SK-N-MC (cell line): ENCODE data around the gene ALG14.
"Not testable (repeated sequence)": the region's sequence is repeated elsewhere in the genome, so short reads cannot be mapped to it uniquely, and the experiment has no call there.

Source experiments
- DNase-seq: peaks from one replicate; pipeline ENCODE4 v3.0.0-alpha.2; 2011; ENCODE audit warnings: low read depth, low spot score
- H3K27ac ChIP-seq: fragments of 200-600 bp; sonication (generic); 2 replicates; pipeline ENCODE4 v1.5.1; 2016; ENCODE audit warnings: mixed run types
- H3K36me3 ChIP-seq: fragments of 200-600 bp; sonication (generic); 2 replicates; pipeline ENCODE4 v1.6.1; 2017; ENCODE audit warnings: antibody characterized with exemption, low read length, mixed read lengths; ENCODE audit not compliant: insufficient read depth
- H3K4me3 ChIP-seq: fragments of 200-600 bp; sonication (generic); 2 replicates; pipeline ENCODE4 v1.5.1; 2016
- H3K9ac ChIP-seq: fragments of 200-600 bp; sonication (generic); 2 replicates; pipeline ENCODE4 v1.8.0; 2017; ENCODE audit warnings: mixed run types, mixed read lengths; ENCODE audit not compliant: insufficient read length
- H3K9me3 ChIP-seq: fragments of 200-600 bp; sonication (generic); 2 replicates; pipeline ENCODE4 v1.6.1; 2017; ENCODE audit warnings: low read depth, mild to moderate bottlenecking, antibody characterized with exemption, low read length, moderate library complexity, mixed read lengths
- EZH2 ChIP-seq: fragments of 200-600 bp; sonication (generic); IDR thresholded peaks from one replicate; pipeline ENCODE4 v1.6.1; 2017; ENCODE audit warnings: antibody characterized with exemption
- FOXP2 ChIP-seq: optimal IDR thresholded peaks from 2 replicates; pipeline ENCODE3; 2011; ENCODE audit warnings: mild to moderate bottlenecking, moderate library complexity; ENCODE audit not compliant: insufficient read depth; ENCODE audit errors: extremely low read length, control extremely low read depth
- POLR2AphosphoS5 ChIP-seq: IDR thresholded peaks from 2 replicates; pipeline ENCODE4 v1.6.1; 2012; ENCODE audit warnings: mild to moderate bottlenecking, low read depth, low read length, borderline replicate concordance

The ALG14 gene

DNA sequence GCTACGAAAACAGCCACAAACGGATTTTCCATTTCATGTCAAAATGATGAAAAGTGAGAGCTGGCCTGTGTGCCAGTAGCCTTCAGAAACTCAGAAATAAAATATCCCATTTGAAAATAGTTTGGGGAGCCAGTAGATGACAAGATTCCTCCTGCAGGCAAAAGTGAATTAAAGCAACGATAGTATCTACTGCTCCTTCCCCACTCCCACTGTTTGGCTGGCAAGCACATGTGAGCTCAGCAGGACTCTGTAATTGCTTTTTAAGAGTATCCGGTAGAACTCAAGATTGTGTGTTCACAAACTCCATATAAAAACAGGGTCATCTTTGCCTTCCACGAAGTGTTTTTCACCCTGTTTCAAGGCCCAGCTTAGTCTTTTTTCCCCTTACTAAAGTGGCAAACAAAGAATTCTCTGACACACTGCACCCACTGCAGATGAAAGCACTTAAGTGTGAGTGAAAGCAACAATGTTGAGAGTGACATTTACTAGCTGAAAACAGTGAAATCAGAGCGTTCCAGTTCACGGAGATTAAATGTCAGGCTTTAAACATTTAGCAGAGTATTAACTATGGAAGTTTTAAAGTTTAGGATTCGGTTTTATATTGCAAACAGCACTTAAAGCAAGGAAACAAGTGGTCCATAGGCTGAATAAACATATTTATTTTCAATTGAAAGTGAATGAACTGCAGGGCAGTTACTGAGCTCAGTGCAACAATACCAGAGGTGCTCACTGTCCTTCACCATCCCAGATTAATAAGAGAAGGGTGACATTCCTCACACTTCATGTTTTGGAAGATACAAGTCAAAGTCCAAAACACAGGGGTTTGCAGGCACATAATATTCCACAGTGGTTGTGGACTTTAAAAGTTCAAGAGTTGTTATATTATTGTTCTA lies 70.0 kb downstream of the ALG14 start:
- DNase-seq, result peak; percentile 78
- Histone ChIP-seq H3K36me3 (no peaks in the 10 kb centered on the region), H3K27ac (peak overlapping the region; percentile 88), H3K4me3 (peak overlapping the region; percentile 72), H3K9me3 (no peaks in the 10 kb centered on the region), H3K9ac (peak overlapping the region; percentile 35)
- TF ChIP-seq FOXP2 (no peak), POLR2AphosphoS5 (no peak), EZH2 (no peak)

DNA sequence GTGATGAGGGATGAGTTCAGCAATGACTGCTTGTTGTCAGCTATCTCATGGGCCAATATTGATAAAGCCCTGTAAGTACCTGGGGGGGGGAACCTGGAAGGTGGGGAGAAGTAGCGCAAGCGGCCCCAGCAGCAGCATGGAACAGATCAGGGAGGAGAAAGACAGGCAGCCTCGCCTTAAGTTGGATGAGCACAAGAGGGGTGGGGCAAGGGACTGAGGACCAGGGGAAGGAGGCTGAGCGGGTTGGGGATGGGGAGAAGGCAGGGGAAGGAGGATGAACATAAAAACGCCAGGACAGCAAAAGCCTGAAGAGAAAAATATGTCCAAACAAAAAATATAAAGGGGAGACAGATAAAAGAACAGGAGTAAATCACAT lies 70.6 kb downstream of the ALG14 start:
- Histone ChIP-seq H3K9me3 (no peaks in the 10 kb centered on the region), H3K36me3 (no peaks in the 10 kb centered on the region), H3K27ac (peak overlapping the region; percentile 88; the same call in 1 of the 2 replicates), H3K9ac (no peak overlapping the region), H3K4me3 (peak overlapping the region; percentile 72)
- no peak for DNase-seq
- no peak for TF ChIP-seq FOXP2
- TF ChIP-seq POLR2AphosphoS5, result no peak
- TF ChIP-seq EZH2, result no peak

DNA sequence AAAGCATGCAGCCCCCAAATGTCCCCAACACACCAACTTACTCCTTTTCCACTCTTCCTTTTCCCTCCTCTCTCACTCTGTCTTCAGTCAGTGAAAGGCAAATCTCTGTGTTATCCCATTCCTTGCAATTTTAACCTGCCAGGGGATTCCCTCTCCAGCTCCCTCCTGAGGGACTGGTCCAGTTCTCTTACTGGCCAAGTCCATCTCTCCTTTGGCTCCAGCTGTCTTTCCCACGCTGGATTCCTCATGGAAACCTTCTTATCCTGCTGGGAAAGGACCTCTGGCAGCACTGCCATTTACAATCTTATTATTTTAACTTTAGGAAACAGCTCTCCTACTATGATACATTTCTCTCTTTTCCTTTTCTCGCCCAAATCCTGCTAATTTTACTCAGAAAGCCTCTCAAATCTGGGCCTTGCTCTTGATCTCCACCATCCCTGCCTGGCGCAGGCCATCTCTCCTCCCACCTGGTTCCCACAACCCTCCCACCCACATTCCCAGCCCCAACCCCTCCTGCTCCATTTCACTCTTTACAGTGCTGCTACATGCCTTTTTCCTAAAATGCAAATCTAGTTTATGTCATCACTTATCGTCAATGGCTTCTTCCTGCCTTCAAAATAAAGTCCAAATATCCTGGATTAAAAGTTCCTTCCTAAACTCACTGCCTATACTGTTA lies 73.2 kb downstream of the ALG14 start:
- TF ChIP-seq FOXP2, result no peak
- no peak overlapping the region for H3K27ac ChIP-seq
- no peak for DNase-seq
- H3K4me3 ChIP-seq, result no peak overlapping the region
- no peaks in the 10 kb centered on the region for H3K36me3 ChIP-seq
- H3K9me3 ChIP-seq, result no peaks in the 10 kb centered on the region
- no peak overlapping the region for H3K9ac ChIP-seq

GRCh38 chr1:94998748-94999147 lies 74.0 kb downstream of the ALG14 start:
- H3K9ac ChIP-seq, result no peak overlapping the region
- no peaks in the 10 kb centered on the region for H3K9me3 ChIP-seq
- H3K36me3 ChIP-seq, result no peaks in the 10 kb centered on the region
- H3K4me3 ChIP-seq, result no peak overlapping the region
- no peak for TF ChIP-seq FOXP2
- no peak for TF ChIP-seq EZH2
- no peak for TF ChIP-seq POLR2AphosphoS5
- H3K27ac ChIP-seq, result no peak overlapping the region
- DNase-seq, result no peak

- no peak overlapping the region for H3K27ac ChIP-seq
- no peak for DNase-seq
- no peaks in the 10 kb centered on the region for H3K9me3 ChIP-seq
- no peak overlapping the region for H3K4me3 ChIP-seq
- no peak overlapping the region for H3K9ac ChIP-seq
- H3K36me3 ChIP-seq, result no peaks in the 10 kb centered on the region
- TF ChIP-seq POLR2AphosphoS5 (no peak), EZH2 (no peak), FOXP2 (no peak)
Measured at GRCh38 chr1:94998114-94998513, 74.6 kb downstream of the ALG14 start.

- not testable (repeated sequence) for H3K4me3 ChIP-seq, H3K9ac ChIP-seq, H3K36me3 ChIP-seq, H3K9me3 ChIP-seq, H3K27ac ChIP-seq, DNase-seq
Measured at GRCh38 chr1:94995536-94995935, 77.2 kb downstream of the ALG14 start.

DNA sequence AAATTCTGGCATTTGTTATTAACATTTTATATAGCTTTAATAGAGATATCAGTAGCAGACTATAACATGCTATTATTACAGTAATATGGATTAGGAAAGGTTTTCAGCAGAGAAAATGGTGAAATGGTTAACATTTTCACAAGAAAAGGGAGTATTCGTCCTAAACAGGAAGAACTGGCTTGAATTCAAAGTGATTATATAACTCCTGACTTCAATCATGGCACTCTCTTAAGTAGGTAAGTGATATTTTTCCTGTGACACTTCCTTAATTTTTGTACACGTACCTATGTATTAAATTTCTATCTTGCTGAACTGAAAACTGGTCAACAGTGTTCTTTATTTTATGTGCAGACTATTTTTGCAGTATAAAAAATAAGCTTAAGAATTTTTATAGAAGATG lies 77.9 kb downstream of the ALG14 start:
- Histone ChIP-seq H3K9me3 (no peaks in the 10 kb centered on the region), H3K4me3 (no peak overlapping the region), H3K9ac (no peak overlapping the region), H3K27ac (no peak overlapping the region), H3K36me3 (no peaks in the 10 kb centered on the region)
- no peak for DNase-seq
- no peak for TF ChIP-seq POLR2AphosphoS5
- no peak for TF ChIP-seq FOXP2
- TF ChIP-seq EZH2, result no peak

- TF ChIP-seq EZH2 (no peak), POLR2AphosphoS5 (no peak), FOXP2 (no peak)
- no peaks in the 10 kb centered on the region for H3K9me3 ChIP-seq
- H3K9ac ChIP-seq, result no peak overlapping the region
- no peak overlapping the region for H3K4me3 ChIP-seq
- no peak for DNase-seq
- no peaks in the 10 kb centered on the region for H3K36me3 ChIP-seq
- no peak overlapping the region for H3K27ac ChIP-seq
Measured at GRCh38 chr1:94993931-94994645, 78.7 kb downstream of the ALG14 start.
